Dermis microvascular lymphatic vessel endothelial cell (primary cell): Measurements from ENCODE around the gene XYLT1. TPM values are rescaled to one million over a fixed set of nuclear protein-coding genes. Genes with fewer than 3 reads are reported as not detected.

Source experiments
- DNase-seq, 2 donors: peaks; one replicate each; pipeline versions ENCODE4 v3.0.0 to v3.0.0-alpha.2; 2010; ENCODE audit warnings: low read depth in 2 of 2
- total RNA-seq: library from RNA; depleted of rRNA; stranded (reverse); fragments of >200 nt; gene quantifications from 2 replicates; pipeline ENCODE4 v1.2.1, GENCODE V29; 2014

Gene XYLT1
- total RNA-seq, 1 donor from 2014 or later, result 0.51 TPM

DNA sequence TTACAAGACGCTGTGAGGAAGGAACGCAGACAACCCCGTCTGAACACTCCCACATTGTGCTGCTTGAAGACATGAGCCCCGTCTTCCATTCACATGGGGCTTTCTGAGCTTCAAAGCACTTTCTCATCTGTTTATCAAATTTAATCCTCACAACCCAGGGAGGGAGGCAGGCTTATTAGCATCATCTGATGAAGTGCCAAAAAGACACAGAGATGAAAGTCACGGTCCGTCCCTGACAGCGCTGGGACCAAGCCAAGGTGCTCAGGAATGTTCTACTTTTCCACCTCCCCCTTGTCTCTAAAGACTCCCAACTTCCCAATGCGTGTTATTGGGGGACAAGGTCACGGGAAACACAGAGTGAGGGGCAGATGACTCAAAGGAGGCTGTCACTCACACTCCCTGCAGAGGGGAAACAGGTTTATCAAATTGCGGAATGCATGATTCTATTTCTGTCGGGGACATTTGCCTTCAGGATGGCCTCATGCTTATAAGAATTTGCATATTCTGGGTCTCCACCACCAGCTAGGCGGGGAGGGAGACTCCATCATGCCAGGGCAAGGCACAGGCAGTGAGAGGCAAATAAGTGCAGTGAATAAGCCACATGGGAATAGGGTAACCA is 10.7 kb downstream of the XYLT1 start:
- no peak for DNase-seq

DNA sequence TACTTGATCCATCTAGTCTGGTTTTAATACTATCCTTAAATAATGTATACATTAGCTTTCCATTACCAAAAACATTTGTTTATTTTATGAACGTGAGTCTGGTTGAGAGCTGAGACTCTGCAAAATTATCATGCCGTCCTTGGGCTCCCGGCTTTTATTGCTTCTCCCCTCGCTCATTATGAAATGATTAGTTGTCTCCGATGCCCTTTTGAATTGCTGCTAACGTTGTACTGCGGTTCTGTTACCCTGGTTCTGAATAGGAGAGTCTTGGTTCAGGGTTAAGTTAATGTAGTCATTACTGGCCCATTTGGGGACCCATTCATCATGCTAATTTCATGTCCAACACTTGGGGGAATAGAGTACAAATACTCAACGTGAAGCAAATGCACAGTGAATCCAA is 12.8 kb downstream of the XYLT1 start:
- no peak for DNase-seq

DNA sequence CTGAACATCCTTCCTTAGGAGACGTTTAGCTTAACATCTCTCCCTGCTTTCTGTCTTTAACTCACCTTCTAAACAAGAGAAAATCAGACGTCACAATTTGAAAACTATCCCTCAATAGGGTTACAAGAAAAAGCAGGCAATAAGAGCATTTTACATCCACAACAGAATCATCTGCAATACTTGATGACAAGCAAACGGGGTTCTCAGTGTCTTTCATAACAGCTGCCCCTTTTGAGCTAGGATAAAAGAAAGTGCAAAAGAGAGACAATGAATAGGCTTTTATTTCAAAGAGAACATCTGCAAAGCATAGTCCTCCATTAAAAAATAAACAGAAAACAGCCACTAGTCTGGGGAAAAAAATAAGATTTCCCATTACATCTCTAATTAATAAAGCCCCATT is 13.2 kb downstream of the XYLT1 start:
- no peak for DNase-seq

DNA sequence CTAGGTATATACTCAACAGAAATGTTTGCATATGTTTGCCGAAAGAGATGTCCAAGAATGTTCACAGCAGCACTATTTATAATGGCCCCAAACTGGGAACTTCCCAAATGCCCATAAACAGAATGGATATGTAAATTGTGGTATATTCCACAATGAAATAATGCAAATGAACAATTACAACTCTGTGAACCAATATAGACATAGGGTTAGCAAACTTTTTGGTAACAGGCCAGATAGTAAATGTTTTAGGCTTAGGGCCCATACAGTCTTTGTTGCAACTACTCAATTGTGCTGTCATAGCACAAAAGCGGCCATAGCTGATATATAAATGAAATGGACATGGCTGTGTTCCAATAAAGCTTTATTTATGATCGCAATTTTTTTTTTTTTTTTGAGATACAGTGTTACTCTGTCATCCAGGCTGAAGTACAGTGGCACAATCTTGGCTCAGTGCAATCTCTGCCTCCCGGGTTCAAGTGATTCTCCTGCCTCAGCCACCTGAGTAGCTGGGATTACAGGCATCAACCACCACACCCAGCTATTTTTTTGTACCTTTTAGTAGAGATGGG is 16.5 kb downstream of the XYLT1 start:
- no peak for DNase-seq

DNA sequence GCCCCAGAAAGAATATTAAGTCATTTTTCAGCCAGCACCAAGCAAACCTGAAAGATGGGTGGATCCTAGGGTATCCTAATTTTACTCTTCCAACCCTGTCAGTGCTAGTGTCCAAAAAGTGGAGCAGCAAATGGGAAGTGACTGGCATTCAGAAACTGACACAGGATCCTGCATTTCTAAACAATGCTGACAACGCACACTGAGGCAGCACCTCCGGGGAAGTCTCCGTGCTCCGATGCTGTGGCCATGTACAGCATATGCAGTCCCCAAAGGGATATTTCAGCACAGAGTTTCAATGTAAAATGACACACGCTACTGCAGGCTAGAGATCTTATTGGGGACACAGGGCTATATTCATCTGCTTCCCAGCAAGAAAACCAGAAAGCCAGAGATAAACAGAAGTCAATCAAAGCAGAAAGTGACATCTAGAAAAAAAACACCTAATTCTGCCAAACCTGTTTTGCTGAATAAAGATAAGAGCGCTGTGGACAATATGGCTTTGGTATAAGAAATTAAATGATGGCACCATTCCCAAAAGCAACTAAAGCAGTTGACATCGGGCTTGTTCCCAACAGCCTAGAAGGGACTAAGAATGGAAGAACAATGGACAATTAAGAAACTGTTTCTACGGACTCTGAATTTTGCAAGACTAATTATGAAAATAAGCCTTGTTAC is 17.3 kb downstream of the XYLT1 start:
- no peak for DNase-seq

DNA sequence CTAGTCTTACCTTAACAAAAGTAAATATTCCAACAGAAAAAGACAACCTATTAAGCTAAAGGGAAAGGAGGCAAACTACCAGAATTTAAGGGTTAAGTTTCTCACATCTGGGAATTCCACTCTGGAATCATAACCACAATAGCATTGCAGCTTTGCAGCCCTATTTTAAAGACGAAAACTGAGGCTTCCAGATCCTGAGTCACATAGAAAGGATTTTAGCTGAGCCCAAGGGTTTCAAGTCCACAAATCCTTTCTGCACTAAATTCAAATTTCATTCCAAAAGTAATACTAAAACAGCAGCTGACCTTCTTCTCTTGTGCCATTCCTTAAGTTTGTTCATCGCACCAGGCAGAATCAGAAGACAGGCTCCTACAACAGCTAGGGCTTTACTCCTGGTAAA is 17.8 kb downstream of the XYLT1 start:
- no peak for DNase-seq

DNA sequence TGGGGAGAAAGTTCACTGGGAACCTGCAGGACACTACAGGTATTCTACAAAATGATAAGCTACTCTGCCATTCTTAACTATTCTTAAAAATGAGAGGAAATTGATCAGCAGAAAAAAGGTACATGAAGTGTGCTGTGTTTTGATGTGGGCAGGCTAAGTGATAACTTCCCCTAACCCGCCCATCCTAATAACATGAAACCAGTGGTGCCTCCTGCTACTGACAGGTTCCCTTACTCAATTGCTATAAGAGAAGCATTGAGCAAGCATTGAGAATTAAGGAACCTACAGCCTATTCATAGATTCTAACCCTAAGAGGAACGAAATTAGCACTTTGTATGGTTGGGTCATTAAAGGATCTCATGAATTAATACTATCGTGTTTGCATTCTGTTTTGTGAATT is 18.9 kb downstream of the XYLT1 start:
- no peak for DNase-seq

DNA sequence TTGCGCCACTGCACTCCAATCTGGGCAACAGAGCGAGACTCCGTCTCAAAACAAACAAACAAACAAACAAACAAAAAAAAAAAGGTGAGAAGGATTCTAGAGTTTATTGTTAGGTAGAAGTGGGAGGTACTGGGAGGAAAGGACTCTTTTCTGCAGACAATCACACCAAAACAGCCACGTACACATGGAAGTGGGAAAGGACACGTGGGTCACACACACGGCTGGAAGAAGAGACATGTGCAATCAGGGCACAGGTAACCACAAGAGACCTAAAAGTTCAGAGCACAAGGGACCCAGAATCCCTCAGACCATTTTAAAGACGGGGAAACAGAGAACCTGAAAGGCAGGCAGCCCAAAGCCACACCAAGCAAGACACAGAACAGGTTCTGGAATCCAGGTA is 20.5 kb downstream of the XYLT1 start:
- DNase-seq, result no peak

DNA sequence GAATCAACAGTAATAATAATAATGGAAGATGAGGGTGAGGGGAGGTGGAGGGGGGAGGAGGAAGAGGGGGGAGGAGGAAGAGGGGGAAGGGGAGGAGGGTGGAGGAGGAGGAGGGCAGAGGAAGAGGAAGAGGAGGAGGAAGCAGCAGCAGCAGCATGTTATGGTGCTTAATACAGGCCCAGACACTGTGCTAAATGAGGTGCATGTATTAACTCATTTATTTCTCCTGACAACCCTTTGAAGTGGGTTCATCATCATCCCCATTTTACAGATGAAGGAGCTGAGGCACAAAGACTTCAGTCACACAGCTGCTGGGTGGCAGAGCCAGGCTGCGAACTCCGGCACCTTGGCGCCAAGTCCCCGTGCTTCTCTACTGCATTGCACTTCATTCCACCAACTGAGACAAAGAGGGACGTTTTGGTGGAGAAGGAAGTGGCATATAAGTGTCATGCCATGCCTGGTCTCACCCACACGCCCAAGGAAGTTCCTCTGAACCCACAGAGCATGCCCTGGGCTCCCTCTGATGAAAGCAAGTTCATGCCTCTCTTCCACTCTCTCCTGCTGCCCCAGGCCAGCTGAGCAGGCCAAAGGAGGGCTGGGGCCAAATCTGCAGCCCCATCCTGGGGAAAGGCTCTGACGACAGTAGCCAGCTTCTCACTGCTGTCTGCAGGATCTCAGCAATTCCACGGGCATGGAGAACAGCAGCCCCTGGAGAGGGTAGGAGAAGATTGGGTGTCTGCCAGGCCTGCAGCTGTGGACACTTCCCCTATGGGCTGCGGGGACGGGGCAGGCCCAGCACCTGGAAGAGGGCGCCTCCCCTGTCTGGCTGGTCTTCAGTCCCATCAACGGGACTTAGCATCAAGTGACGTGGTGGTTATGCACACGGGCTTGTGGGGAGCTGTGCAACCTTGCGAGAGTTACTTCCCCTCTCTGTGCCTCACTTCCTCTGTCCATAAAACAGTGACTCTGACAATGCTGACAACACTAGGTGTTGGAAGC is 21.8 kb downstream of the XYLT1 start:
- DNase-seq, result no peak

DNA sequence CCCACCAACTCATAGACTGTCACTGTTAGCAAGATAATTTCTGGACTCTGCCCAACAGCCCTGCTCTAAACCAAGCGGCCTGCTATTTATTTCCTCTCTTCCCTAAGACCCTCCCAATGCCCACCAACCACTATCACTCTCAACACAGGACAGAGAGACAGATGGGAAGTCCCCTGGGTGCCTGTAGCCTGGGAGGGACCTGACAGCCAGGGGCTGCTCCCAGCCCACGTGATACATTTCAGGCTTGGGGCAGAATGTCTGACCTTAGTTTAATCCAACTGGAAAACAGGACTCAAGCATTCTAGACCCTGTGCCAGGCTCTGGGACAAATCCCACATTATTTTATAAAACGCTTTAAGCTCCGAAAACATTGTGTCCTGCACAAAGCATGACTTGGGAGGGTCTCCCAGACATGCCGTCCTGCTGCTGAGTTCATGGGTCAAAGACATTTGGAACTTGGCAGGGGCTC is 23.6 kb downstream of the XYLT1 start:
- DNase-seq, result no peak

DNA sequence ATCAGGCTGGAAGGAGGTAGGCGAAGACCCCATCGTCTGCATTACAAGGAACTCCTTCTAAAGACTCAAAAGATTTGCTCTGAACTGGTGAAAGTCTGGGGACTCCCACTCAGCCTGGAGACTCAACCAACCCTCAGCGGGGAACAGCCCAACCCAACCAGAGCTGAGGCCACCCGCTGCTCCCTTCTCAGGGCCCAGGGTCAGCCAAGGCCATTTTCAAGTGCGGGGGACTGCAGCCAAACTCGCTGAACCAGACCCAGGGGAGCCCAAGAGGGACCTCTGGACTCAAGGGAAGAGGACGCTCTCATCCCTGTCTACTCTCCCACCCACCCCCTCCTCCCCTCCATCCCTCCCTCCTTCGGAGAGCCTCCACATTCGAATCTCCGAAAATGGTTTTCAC is 24.1 kb downstream of the XYLT1 start:
- DNase-seq, result no peak

DNA sequence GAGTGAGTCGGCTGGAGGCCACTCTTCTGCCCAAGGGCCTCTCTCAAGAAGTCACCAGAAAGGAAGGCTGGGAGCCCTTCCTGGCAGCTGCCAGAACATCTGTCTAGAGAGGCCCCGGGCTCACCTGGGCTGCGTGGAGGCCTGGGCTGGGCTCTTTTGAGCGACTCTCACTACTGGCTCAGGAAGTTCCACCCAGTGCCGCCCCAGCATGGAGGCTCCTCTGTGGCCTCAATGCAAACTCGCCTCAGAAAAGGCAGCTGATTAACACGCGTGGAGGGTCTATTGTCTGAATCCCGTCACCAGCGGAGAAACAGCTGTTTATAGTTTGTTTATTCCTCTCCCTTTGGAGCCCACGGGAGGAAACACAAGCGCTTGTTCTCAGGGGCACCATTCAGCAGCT is 25.3 kb downstream of the XYLT1 start:
- no peak for DNase-seq

DNA sequence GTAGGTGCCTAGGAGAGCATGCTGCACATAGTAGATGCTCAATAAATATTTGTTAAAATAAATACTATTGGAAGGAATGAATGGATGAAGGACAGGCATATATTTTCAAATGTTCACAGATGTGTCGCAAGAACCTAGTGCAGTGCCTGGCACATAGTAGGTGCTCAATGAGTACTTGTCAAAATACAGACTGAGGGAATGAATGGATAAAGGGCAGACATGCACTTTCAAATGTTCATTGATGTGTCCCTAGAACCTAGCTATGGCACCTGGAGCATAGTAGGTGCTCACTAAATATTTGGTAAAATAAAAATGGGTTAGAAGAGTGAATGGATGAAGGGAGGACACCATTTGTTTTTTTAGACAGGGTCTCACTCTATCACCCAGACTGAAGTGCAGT is 26.1 kb downstream of the XYLT1 start:
- DNase-seq, result no peak

DNA sequence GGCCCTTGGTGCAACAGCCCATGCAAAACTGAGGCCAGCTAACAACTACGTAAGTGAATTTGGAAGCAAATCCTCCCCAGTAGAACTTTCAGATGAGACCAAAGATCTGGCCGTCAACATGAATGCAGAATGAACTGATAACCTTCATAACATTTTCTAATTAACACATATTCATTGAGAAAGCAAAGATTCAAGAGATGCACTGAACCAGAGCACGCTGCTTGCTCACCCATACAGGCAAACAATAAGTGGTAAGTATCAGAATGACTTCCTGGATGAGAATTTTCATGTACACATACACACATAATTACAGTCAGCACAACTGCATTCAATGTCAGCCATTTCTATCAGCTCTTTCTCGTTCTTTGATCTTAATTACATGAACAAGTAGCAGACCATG is 30.6 kb downstream of the XYLT1 start:
- DNase-seq, result no peak

DNA sequence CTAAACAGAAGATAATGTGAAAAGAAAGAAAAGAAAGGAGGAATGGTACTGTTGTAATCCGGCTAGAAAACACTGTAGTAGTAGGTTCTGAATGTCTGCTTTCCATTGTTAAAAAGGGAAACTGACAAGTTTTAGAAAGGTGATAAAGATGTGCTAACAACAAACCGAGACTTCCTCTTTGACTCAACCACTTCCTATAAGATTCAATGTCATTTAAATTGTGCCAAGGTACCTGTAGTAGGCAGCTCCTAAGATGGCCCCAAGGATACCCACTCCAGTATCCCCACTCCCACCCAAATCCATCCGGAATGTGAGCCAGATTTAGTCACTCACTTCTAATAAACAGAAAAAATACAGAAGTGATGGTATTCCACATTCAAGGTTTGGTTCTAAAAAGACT is 31.2 kb downstream of the XYLT1 start:
- no peak for DNase-seq

DNA sequence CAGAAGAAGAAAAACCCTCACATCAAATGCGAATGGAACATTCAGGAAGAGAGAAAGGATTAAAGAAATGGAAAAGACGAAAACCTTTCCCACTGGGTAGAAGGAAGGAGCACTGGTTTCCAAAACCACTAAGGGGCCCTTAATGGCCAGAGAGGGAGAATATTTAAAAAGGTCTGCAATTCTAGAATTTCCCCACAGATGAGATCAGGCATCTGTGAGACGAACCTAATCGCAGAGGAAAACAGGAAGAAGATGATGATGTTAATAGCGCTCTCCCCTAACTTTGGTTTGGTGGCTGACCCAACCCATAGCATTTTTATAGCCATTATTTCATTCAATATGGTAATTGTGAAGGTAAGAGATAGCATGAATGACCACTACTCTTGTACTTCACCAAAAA is 32.8 kb downstream of the XYLT1 start:
- DNase-seq, result no peak

DNA sequence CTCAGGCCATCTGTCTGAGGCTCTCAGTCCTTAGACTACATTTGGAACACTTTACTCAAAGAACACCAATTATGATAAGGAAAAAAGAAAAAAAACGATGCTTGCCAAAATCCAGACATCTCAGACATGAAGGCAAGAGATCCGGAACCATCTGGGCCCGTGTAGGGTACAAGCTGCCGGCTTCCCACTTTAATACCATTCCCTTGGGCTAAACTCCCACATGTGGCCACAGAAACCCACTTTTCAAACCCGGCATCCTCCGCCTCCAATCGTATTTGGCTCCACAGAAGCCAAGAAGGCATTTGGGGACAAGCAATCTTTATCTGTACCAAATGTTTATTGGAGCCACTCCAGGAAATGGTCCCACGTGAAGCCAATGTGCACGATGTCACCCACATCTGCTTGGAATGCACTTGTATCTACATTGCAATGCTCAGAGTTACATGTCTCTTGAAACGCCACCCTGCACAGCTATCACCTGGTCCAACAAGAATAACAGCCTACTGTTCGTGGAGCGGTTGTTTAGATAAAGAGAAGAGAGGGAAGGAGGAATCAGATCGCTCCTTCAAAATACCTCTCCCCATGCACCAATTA is 33.5 kb downstream of the XYLT1 start:
- no peak for DNase-seq

DNA sequence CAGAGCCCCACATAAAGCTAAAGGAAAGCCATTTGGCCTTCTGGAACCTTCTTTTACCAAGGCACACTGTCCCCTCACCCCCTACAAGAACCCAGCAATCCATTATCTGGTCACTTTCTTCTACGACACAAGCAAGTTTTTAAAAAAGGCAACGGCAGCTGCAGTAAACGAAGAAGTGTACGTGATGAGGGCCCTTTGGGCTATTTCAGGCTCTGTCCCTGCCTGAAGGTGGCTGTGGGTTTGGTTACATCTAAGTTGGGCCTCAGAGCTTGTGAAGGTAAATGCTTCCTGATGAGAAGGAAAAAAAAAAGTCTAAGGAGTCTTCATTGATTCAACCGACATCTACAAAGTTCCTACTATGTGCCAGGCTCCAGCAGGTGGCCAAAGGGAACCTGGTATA is 35.4 kb downstream of the XYLT1 start:
- no peak for DNase-seq

DNA sequence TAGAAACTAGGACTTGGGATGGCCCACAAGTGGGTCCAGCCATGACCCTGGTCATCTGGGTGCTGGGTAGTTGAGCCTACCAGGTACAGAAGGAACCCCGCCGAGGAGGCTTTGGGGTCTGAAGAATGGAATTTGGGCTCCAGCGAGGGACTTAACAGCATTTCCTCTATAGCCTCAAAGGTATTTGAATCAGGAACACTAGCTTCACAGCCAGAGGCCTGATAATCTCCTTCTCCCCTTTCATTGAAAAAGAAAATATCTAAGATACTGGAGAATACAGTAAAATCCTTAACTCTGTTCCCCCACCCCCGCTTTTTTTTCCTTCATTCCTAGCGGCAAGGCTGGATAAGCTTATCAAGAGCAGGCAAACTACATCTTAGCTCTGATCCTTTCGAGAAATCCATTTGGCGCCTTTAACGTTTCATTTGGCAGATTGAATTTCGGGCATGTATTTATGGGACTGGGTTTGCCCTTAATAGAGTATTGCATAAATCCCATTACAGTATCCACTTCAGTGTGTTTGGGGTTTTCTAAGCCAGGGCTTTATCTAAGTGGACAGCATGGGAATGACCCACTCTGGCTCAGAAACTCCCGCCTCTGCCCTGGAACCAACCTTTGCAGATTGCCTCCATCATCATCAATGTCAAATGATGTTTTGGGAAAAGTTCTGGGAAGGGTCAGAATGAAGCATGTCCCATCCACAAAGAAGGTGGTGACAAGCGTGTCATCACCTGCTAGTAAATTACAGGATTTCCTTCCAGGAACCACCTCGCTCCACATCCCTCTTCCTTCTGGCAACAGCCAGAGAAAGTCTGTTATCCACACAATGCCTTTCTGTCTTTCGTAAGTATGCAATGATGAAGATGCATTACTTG is 36.9 kb downstream of the XYLT1 start:
- no peak for DNase-seq

DNA sequence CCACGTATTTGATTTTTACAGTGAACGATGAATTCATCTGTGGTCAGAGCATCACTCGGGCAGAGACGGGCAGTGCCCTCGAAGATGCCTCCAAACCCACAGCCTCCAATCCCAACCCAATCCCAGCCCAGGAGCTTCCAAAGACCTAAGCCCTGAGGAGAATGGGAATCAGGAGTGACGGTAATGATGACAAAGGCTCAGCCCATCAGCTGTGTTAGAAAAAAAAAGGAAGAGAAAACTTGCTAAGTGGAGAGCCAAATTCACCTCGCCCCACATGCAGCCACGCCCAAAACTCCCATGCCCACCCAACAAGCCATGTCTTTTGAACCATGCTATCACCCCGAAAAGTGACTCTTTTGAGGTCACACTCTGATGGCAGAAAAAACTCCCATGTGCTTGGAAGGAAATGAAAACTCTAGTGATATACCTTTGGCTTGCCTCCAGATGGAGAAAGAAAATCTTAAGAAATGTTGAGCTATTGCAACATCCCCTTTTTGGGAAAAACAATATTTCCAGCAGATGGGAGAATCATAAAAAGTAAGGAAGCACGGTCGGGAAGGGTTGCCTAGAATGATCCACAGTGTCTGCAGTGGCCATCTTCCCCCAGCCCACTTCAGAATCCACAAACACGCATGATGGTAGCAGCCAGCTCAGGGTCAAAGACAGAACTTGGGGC is 37.7 kb downstream of the XYLT1 start:
- DNase-seq, result no peak
